Transverse colon (tissue), 4 donors: Measurements from ENCODE around the gene SAAL1. TPM values are rescaled to one million over a fixed set of nuclear protein-coding genes. Genes with fewer than 3 reads are reported as not detected.

Experiments
- DNase-seq: peaks from one replicate; pipeline ENCODE4 v3.0.0-alpha.2; 2019
- H3K27ac ChIP-seq, 4 donors: fragments of 200-600 bp; sonication (generic); 2 replicates each; pipeline ENCODE4 v1.5.1; 2016 to 2018; ENCODE audit warnings: inconsistent platforms in 4 of 4
- H3K27me3 ChIP-seq: fragments of 200-600 bp; sonication (generic); 2 replicates; pipeline ENCODE4 v1.5.1; 2017; ENCODE audit warnings: inconsistent platforms
- H3K36me3 ChIP-seq, 4 donors: fragments of 200-600 bp; sonication (generic); 2 replicates each; pipeline ENCODE4 v1.5.1; 2017 to 2019; ENCODE audit warnings: inconsistent platforms in 4 of 4
- H3K4me1 ChIP-seq, 4 donors: fragments of 200-600 bp; sonication (generic); 2 replicates each; pipeline ENCODE4 v1.5.1; 2017 to 2020; ENCODE audit warnings: inconsistent platforms in 4 of 4
- H3K4me3 ChIP-seq, 4 donors: fragments of 200-600 bp; sonication (generic); 1 replicate in 1 of 4; 2 replicates in 3 of 4; pipeline versions ENCODE4 v1.5.1 to v1.6.1; 2017 to 2019; ENCODE audit warnings: inconsistent platforms in 4 of 4
- H3K9me3 ChIP-seq, 2 donors: fragments of 200-600 bp; sonication (generic); 2 replicates each; pipeline ENCODE4 v1.5.1; 2017 to 2019; ENCODE audit warnings: inconsistent platforms in 2 of 2
- EP300 ChIP-seq: sonication (generic); formaldehyde crosslinking; IDR thresholded peaks from one replicate; pipeline ENCODE4 v1.6.1; 2017; ENCODE audit warnings: antibody characterized with exemption, low read depth
- POLR2A ChIP-seq: fragments of 450-650 bp; IDR thresholded peaks from one replicate; pipeline ENCODE4 v1.6.1; 2016; ENCODE audit warnings: antibody characterized with exemption, mild to moderate bottlenecking, moderate library complexity
- POLR2AphosphoS5 ChIP-seq, 3 donors: sonication (generic); formaldehyde crosslinking; IDR thresholded peaks; one replicate each; pipeline ENCODE4 v1.6.1; 2016; ENCODE audit warnings: antibody characterized with exemption in 3 of 3
- WGBS, 2 donors: methylation state at CpG; one replicate each; pipeline ENCODE4 v1.1.5; 2018; ENCODE audit warnings: low coverage in 1 of 2; 5-methylcytosine and 5-hydroxymethylcytosine counted together
- in situ Hi-C, 4 donors: fragments of 200-750 bp; cut with MboI; loops; one replicate each; pipeline versions ENCODE4 v1.15.0 to v1.15.1; 2017; ENCODE audit warnings: low sequenced_read_pairs in 3 of 4, low pct_ligation_motif_present in 1 of 4, low pct_unique_long_range_greater_than_20kb in 1 of 4
- intact Hi-C: fragments of 100-400 bp; cut with DNase I; formaldehyde crosslinking; loops from one replicate; pipeline ENCODE4 v1.15.1; 2023; ENCODE audit warnings: low total_unique reads
- total RNA-seq, 4 donors: library from RNA; depleted of rRNA; stranded (reverse); fragments of >200 nt; gene quantifications; one replicate each; pipeline ENCODE4 v1.1.0, GENCODE V29; 2016
- TF ChIP-seq, protein P1 (sequence below), 5 experiments: fragments of 200-600 bp in 3 of 5; fragments of 450-650 bp in 2 of 5; sonication (generic) in 3 of 5; IDR thresholded peaks; 1 replicate in 2 of 5; 2 replicates in 3 of 5; pipeline ENCODE4 v1.5.1; 2016 to 2017; ENCODE audit warnings: antibody characterized with exemption in 5 of 5, inconsistent platforms in 3 of 5, mild to moderate bottlenecking in 2 of 5, moderate library complexity in 1 of 5

Gene SAAL1
- total RNA-seq, 4 donors from 2014 or later: 11.5 to 23.0 (median 12.7) TPM

- no peaks in the 10 kb centered on the region for H3K27me3 ChIP-seq
- no peak overlapping the region for H3K27ac ChIP-seq
- TF ChIP-seq, protein P1, sequence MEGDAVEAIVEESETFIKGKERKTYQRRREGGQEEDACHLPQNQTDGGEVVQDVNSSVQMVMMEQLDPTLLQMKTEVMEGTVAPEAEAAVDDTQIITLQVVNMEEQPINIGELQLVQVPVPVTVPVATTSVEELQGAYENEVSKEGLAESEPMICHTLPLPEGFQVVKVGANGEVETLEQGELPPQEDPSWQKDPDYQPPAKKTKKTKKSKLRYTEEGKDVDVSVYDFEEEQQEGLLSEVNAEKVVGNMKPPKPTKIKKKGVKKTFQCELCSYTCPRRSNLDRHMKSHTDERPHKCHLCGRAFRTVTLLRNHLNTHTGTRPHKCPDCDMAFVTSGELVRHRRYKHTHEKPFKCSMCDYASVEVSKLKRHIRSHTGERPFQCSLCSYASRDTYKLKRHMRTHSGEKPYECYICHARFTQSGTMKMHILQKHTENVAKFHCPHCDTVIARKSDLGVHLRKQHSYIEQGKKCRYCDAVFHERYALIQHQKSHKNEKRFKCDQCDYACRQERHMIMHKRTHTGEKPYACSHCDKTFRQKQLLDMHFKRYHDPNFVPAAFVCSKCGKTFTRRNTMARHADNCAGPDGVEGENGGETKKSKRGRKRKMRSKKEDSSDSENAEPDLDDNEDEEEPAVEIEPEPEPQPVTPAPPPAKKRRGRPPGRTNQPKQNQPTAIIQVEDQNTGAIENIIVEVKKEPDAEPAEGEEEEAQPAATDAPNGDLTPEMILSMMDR (IDR thresholded peaks at IDR 0.05): no peak
- TF ChIP-seq EP300 (no peak), POLR2A (no peak), POLR2AphosphoS5 (IDR thresholded peaks at IDR 0.05) (no peak)
- DNase-seq: no peak
- H3K36me3 ChIP-seq: no peaks in the 10 kb centered on the region
- no peaks in the 10 kb centered on the region for H3K4me1 ChIP-seq
- intact Hi-C loops (no loop called here), in situ Hi-C loops (no loop called here)
- H3K9me3 ChIP-seq: no peaks in the 10 kb centered on the region
- no peak overlapping the region for H3K4me3 ChIP-seq
- 33 to 64% methylated on average over 2 to 5 of the region's 5 CpGs for WGBS, 2 donors
These were observed 38.4 kb upstream of the SAAL1 start for GRCh38 chr11:18144243-18144642.

DNA sequence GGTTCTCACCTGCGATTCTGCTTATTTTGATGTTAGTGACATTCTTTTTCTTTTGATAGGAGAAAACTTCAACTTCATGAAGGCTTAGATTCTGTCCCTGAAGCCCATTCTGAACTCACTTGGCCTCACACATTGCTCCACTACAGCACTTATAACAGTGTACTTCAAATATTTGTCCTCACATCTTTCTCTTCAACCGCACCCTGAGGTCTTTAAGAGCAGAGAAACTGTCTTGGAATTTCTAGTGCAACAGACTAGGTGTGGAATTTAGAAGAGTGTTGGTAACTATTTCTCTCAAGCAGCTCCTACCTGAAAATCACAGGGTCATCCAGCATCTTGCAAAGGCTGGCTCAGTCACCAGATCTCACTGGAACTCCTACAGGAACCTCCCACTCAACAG is 34.3 kb upstream of the SAAL1 start:
- no peak for DNase-seq
- H3K27me3 ChIP-seq: no peaks in the 10 kb centered on the region
- in situ Hi-C loops (no loop called here), intact Hi-C loops (no loop called here)
- H3K9me3 ChIP-seq: no peaks in the 10 kb centered on the region
- H3K27ac ChIP-seq: no peak overlapping the region
- no peaks in the 10 kb centered on the region for H3K4me1 ChIP-seq
- 84 to 94% methylated on average over 2 of the region's 2 CpGs for WGBS, 2 donors
- no peaks in the 10 kb centered on the region for H3K36me3 ChIP-seq
- TF ChIP-seq POLR2A: no peak
- TF ChIP-seq, protein P1 (IDR thresholded peaks at IDR 0.05): no peak
- TF ChIP-seq EP300: no peak
- no peak for TF ChIP-seq POLR2AphosphoS5 (IDR thresholded peaks at IDR 0.05)
- no peak overlapping the region for H3K4me3 ChIP-seq

DNA sequence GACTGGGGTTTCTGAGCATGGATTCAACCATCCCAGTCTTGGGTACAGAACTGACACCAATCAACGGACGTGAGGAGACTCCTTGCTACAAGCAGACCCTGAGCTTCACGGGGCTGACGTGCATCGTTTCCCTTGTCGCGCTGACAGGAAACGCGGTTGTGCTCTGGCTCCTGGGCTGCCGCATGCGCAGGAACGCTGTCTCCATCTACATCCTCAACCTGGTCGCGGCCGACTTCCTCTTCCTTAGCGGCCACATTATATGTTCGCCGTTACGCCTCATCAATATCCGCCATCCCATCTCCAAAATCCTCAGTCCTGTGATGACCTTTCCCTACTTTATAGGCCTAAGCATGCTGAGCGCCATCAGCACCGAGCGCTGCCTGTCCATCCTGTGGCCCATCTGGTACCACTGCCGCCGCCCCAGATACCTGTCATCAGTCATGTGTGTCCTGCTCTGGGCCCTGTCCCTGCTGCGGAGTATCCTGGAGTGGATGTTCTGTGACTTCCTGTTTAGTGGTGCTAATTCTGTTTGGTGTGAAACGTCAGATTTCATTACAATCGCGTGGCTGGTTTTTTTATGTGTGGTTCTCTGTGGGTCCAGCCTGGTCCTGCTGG is 31.4 kb upstream of the SAAL1 start:
- DNase-seq: no peak
- no peaks in the 10 kb centered on the region for H3K4me1 ChIP-seq
- WGBS, 2 donors: 95 to 97% methylated on average over 14 to 29 of the region's 29 CpGs
- H3K9me3 ChIP-seq: no peaks in the 10 kb centered on the region
- TF ChIP-seq EP300 (no peak), POLR2A (no peak), POLR2AphosphoS5 (IDR thresholded peaks at IDR 0.05) (no peak)
- TF ChIP-seq, protein P1 (IDR thresholded peaks at IDR 0.05): no peak
- no peaks in the 10 kb centered on the region for H3K27me3 ChIP-seq
- intact Hi-C loops (no loop called here), in situ Hi-C loops (no loop called here)
- no peak overlapping the region for H3K4me3 ChIP-seq
- H3K36me3 ChIP-seq: no peaks in the 10 kb centered on the region
- no peak overlapping the region for H3K27ac ChIP-seq

GRCh38 chr11:18135308-18135707 is 29.4 kb upstream of the SAAL1 start:
- Histone ChIP-seq H3K27me3 (peaks cover 6% of the 10 kb centered on the region), H3K4me3 (no peak overlapping the region), H3K36me3 (no peaks in the 10 kb centered on the region), H3K9me3 (no peaks in the 10 kb centered on the region), H3K4me1 (no peaks in the 10 kb centered on the region), H3K27ac (no peak overlapping the region)
- in situ Hi-C loops (no loop called here), intact Hi-C loops (no loop called here)
- DNase-seq: no peak
- WGBS, 2 donors: 45 to 46% methylated on average over 2 of the region's 2 CpGs
- TF ChIP-seq, protein P1 (IDR thresholded peaks at IDR 0.05): no peak
- no peak for TF ChIP-seq EP300
- no peak for TF ChIP-seq POLR2A
- no peak for TF ChIP-seq POLR2AphosphoS5 (IDR thresholded peaks at IDR 0.05)
